GM12801 (cell line): ENCODE results near the gene FCN3.
A peak's percentile ranks its signal among the peaks of the same experiment; 100 is the strongest.

Source experiments
- TF ChIP-seq, protein P1 (sequence below): IDR thresholded peaks from one replicate; pipeline ENCODE4 v1.5.1; 2011; ENCODE audit warnings: control low read depth; ENCODE audit not compliant: insufficient read length; ENCODE audit errors: extremely low read depth

The FCN3 gene

DNA sequence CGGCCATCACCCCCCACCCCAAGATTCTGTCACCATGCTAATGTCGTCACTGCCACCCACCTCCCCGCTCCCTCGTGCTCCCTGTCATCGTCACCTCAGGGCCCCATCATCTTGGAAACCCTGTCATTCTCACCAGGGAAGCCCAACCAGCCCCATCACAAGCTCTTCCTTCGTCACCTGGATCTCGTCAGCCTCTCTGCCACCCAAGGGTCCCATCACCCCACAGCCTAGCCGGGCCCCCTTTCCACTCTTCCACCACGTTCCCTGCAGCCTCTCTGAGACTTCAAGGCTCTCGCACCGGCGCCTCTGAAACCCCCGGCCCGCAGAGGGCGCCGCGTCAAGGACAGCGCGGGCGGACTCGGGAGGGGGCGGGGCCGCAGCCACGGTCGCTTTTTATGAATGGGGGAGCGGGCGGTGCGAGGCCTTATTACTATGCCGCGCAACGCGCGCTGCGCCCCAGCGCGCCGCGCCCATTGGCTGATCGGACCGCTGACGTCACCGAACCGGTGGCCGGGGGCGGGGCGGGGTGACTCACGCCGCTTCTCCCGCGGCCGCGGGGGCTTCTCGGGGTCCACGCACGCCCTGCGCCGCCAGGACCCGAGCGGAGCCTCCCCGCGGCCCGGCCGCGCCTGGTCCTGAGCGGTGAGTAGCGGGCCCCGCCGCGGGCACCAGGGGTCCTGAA, 17.6 kb upstream of the FCN3 start, which contains the start of gene GPR3:
TSS of gene GPR3 (plus strand) at position 527 of the 682 bp plus-strand sequence. CDS start 1,177 bp downstream, outside the sequence.
- TF ChIP-seq, protein P1, sequence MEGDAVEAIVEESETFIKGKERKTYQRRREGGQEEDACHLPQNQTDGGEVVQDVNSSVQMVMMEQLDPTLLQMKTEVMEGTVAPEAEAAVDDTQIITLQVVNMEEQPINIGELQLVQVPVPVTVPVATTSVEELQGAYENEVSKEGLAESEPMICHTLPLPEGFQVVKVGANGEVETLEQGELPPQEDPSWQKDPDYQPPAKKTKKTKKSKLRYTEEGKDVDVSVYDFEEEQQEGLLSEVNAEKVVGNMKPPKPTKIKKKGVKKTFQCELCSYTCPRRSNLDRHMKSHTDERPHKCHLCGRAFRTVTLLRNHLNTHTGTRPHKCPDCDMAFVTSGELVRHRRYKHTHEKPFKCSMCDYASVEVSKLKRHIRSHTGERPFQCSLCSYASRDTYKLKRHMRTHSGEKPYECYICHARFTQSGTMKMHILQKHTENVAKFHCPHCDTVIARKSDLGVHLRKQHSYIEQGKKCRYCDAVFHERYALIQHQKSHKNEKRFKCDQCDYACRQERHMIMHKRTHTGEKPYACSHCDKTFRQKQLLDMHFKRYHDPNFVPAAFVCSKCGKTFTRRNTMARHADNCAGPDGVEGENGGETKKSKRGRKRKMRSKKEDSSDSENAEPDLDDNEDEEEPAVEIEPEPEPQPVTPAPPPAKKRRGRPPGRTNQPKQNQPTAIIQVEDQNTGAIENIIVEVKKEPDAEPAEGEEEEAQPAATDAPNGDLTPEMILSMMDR = no peak

DNA sequence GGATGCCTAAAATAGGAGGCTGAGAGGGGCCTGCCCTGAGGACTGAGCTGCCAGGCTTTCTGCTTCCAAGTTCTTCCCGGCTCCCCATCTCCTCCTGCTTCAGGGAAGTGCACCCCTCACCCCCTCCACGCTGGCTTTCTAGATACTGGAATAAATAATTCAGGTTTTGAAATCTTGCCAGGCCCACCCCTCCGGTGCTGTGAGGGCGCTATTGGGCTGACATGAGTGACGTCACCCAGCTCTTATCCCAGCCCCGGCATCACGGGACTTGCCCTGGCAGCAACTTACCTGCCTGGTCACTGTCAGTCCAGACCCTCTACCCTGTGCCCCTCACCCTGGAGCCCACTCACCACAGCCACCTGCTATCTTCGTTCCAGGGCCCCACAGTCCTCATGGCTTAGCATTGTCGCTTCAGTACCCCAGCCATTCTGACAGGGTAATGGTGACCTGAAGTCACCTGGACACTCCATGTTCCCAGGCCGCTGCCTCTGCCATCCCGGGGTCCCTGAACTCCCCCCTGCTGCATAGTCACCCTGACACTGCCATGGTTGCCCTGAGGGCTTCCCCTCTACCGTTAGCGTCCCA, 17.0 kb upstream of the FCN3 start:
- TF ChIP-seq, protein P1 = no peak

DNA sequence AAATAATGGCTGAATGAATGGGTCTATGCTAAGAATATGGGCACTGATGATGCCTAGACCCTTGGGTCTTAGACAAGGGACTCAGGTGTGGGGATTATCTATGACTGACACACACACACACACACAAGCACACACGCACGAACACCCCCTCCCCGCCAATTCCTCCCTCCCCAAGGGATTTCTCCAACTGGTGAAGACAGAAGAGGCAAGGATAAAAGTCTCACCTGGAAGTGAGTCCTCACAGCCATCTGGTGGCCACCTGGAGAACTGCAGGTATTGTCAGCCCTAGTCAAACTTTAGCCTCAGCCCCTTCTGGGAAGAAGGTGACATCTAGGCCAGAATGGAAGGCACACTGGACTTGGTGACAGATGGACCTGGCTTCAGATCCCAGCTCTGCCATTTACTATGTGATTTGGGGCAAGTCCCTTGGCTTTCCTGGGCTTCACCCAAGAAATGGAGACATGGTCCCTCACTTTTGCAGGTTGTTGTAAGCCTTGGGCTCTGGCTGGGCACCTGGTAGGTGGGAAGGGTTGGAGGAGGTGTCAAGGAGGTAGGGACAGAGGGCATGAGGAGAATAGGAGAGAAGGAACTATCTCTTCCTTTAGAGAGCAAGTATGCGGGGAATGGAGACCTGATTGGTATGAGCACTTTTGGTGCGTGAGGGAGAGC, 13.8 kb upstream of the FCN3 start:
- TF ChIP-seq, protein P1 = peak; percentile 72

DNA sequence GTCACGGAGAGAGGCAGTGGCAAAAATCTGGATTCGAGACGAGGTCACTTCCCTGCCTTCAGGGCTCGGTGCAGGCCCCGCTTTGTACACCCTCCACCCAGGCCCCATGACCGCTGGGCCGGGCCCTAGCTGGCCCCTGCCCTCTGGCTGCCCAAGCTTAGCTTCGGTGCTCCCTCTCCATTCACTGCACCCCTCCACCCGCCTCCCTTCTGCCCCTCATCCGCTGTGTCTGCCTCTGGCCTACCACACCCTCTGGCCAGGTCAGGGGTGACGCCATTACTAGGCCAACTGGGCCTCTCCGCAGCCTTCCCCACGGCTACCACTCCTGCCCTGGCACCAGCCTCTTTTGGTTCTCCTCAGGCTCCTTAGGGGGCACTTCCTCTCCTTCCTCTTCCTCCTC, 9.0 kb upstream of the FCN3 start:
- TF ChIP-seq, protein P1 = no peak

DNA sequence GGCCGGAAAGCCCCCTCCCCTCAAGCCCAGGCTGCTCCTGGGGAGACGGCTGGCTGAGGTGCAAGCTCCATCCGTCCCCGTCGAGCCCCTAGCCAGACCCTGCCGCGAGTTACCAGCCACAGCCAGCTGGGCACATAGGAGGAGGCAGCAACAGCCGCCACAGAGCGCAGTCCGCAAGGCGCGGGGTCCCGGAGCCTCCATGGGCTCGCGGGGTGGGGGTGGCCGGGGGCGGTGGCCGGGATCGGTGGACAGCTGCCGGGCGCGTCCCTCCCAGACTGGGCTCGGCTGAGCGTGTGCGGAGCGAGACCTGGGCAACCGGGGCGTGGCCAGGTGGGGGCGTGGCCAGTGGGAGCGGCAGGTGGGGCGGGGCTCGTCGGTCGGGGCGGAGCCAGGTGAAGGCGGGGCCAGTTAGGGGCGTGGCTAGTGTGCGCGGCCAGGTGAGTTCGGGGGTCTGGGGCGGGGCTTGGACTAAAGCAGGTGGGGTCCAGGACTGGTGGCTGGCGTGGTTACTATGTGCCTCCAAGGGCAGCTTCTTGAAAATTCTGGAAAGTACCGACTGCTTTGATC, 8.5 kb upstream of the FCN3 start, which contains the start of gene CD164L2:
TSS of gene CD164L2 (minus strand) at position 295 of the 567 bp plus-strand sequence. CDS start at position 201, 94 bp downstream.
- TF ChIP-seq, protein P1 = no peak

DNA sequence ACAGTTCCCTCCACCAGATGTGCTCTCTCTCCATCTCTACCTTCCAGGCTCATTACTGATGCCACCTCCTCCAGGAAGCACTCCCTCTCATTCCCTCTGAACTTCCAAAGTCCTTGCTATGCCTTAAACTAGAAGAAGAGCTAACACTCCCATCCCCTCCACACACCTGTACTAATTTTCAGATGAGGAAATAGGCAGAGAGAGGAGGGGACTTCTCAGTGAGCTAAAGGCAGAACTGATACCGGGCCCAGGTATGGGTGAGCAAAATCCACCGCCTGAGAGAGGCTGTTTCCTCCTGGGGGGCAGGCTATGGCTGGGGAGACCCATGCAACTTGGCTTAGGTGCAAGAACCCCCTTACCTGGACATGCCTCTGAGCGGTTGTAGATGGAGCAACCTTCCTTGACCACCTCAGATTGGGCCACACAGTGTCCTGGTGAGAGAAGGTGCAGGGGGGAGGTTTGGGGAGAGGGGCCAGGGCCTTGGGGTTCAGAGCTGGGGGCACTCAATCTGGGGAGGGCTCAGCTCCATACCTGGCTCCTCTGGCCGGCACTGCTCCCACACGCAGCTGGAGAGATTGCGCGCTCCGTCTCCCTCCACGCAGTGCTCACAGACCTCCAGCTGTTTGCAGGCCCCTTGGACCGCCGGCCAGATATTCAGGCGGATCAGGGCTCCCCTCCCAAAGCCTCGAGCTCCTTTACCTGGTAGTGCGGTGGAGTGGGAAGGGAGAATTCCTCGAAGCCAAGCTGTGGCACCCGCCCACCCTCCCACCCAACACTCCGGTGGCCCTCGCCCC, 7.5 kb upstream of the FCN3 start:
- TF ChIP-seq, protein P1 = no peak
